ENCODE results near the gene UBD.
A peak's percentile ranks its signal among the peaks of the same experiment; 100 is the strongest.

Gene UBD

GRCh38 chr6:29559524-29560287, at the start of gene UBD:
Gene UBD (minus strand): TSS chr6:29559732. CDS start chr6:29559701, 31 bp downstream.
- DNase-seq = no peak

GRCh38 chr6:29608131-29608530, 48.6 kb upstream of the UBD start:
- DNase-seq = no peak

GRCh38 chr6:29603930-29604329, 44.4 kb upstream of the UBD start:
- peak; percentile 85 for DNase-seq

- DNase-seq = no peak
Measured at GRCh38 chr6:29603456-29603855, 43.9 kb upstream of the UBD start.

GRCh38 chr6:29602564-29603361, 43.2 kb upstream of the UBD start:
- DNase-seq = peak; percentile 76

GRCh38 chr6:29598172-29598747, 38.7 kb upstream of the UBD start:
- DNase-seq = no peak

GRCh38 chr6:29597184-29597583, 37.7 kb upstream of the UBD start:
- peak; percentile 47 for DNase-seq

- DNase-seq = no peak
Measured at GRCh38 chr6:29596381-29596900, 36.9 kb upstream of the UBD start.

GRCh38 chr6:29593199-29593855, 33.8 kb upstream of the UBD start:
- DNase-seq = peak; percentile 73

GRCh38 chr6:29591677-29592076, 32.1 kb upstream of the UBD start:
- no peak for DNase-seq

GRCh38 chr6:29590218-29590808, 30.8 kb upstream of the UBD start:
- DNase-seq = no peak

GRCh38 chr6:29589423-29590048, 30.0 kb upstream of the UBD start:
- DNase-seq = peak; percentile 56

GRCh38 chr6:29584821-29585220, 25.3 kb upstream of the UBD start, which contains the start of gene OR2H2:
Gene OR2H2 (plus strand): TSS chr6:29585121. CDS start chr6:29587945, 2,824 bp downstream.
- DNase-seq = no peak

GRCh38 chr6:29577544-29577943, 18.0 kb upstream of the UBD start:
- no peak for DNase-seq

- DNase-seq = no peak
Measured at GRCh38 chr6:29576056-29576455, 16.5 kb upstream of the UBD start.

GRCh38 chr6:29567991-29568390, 8.5 kb upstream of the UBD start:
- DNase-seq = no peak

- no peak for DNase-seq
Measured at GRCh38 chr6:29567541-29567940, 8.0 kb upstream of the UBD start.

GRCh38 chr6:29566856-29567255, 7.3 kb upstream of the UBD start:
- no peak for DNase-seq

GRCh38 chr6:29564875-29565274, 5.3 kb upstream of the UBD start:
- no peak for DNase-seq

GRCh38 chr6:29563435-29563965, 4.0 kb upstream of the UBD start:
- no peak for DNase-seq

- DNase-seq = no peak
Measured at GRCh38 chr6:29561606-29562181, 2.2 kb upstream of the UBD start.
